Tibial nerve (tissue), 3 donors: Measurements from ENCODE around the gene CCL5.

Experiments used
- POLR2A ChIP-seq, 2 donors: fragments of 450-650 bp; IDR thresholded peaks; one replicate each; pipeline ENCODE4 v1.6.1; 2017; ENCODE audit warnings: antibody characterized with exemption in 2 of 2, mild to moderate bottlenecking in 2 of 2, moderate library complexity in 2 of 2
- TF ChIP-seq, protein P1 (sequence below), 5 experiments: fragments of 200-600 bp in 3 of 5; fragments of 450-650 bp in 2 of 5; sonication (generic) in 3 of 5; IDR thresholded peaks; one replicate each; pipeline ENCODE4 v1.5.1; 2016 to 2019; ENCODE audit warnings: antibody characterized with exemption in 5 of 5, mild to moderate bottlenecking in 3 of 5, moderate library complexity in 2 of 5

- TF ChIP-seq, protein P1, sequence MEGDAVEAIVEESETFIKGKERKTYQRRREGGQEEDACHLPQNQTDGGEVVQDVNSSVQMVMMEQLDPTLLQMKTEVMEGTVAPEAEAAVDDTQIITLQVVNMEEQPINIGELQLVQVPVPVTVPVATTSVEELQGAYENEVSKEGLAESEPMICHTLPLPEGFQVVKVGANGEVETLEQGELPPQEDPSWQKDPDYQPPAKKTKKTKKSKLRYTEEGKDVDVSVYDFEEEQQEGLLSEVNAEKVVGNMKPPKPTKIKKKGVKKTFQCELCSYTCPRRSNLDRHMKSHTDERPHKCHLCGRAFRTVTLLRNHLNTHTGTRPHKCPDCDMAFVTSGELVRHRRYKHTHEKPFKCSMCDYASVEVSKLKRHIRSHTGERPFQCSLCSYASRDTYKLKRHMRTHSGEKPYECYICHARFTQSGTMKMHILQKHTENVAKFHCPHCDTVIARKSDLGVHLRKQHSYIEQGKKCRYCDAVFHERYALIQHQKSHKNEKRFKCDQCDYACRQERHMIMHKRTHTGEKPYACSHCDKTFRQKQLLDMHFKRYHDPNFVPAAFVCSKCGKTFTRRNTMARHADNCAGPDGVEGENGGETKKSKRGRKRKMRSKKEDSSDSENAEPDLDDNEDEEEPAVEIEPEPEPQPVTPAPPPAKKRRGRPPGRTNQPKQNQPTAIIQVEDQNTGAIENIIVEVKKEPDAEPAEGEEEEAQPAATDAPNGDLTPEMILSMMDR (IDR thresholded peaks at IDR 0.05) = no peak
- TF ChIP-seq POLR2A (IDR thresholded peaks at IDR 0.05) = no peak
Observed at GRCh38 chr17:35846055-35846809, 33.9 kb downstream of the CCL5 start.
